Measurements from ENCODE around the gene PEAK1.

The PEAK1 gene

GRCh38 chr15:77144026-77144425 lies 275.9 kb downstream of the PEAK1 start:
- no peak overlapping the region for H3K4me3 ChIP-seq (ENCODE audit: low read depth, low read length)

- no peak overlapping the region for H3K4me3 ChIP-seq (ENCODE audit: low read depth, low read length)
Observed at GRCh38 chr15:77143616-77144015, 276.3 kb downstream of the PEAK1 start.

GRCh38 chr15:77143191-77143590 lies 276.7 kb downstream of the PEAK1 start:
- no peak overlapping the region for H3K4me3 ChIP-seq (ENCODE audit: low read depth, low read length)

GRCh38 chr15:77140220-77140619 lies 279.7 kb downstream of the PEAK1 start:
- H3K4me3 ChIP-seq (ENCODE audit: low read depth, low read length), result no peak overlapping the region

- H3K4me3 ChIP-seq (ENCODE audit: low read depth, low read length), result no peak overlapping the region
Observed at GRCh38 chr15:77139312-77139711, 280.6 kb downstream of the PEAK1 start.

- no peak overlapping the region for H3K4me3 ChIP-seq (ENCODE audit: low read depth, low read length)
Observed at GRCh38 chr15:77138167-77138522, 281.8 kb downstream of the PEAK1 start.

GRCh38 chr15:77135181-77135580 lies 284.7 kb downstream of the PEAK1 start:
- no peak overlapping the region for H3K4me3 ChIP-seq (ENCODE audit: low read depth, low read length)

- no peak overlapping the region for H3K4me3 ChIP-seq (ENCODE audit: low read depth, low read length)
Observed at GRCh38 chr15:77130315-77130930, 289.5 kb downstream of the PEAK1 start.

GRCh38 chr15:77127626-77128025 lies 292.3 kb downstream of the PEAK1 start:
- H3K4me3 ChIP-seq (ENCODE audit: low read depth, low read length), result no peak overlapping the region

- no peak overlapping the region for H3K4me3 ChIP-seq (ENCODE audit: low read depth, low read length)
Observed at GRCh38 chr15:77126529-77127326, 293.2 kb downstream of the PEAK1 start.

GRCh38 chr15:77123854-77124253 lies 296.1 kb downstream of the PEAK1 start:
- H3K4me3 ChIP-seq (ENCODE audit: low read depth, low read length), result no peak overlapping the region

- no peak overlapping the region for H3K4me3 ChIP-seq (ENCODE audit: low read depth, low read length)
Observed at GRCh38 chr15:77122576-77122975, 297.3 kb downstream of the PEAK1 start.

- no peak overlapping the region for H3K4me3 ChIP-seq (ENCODE audit: low read depth, low read length)
Observed at GRCh38 chr15:77121599-77121998, 298.3 kb downstream of the PEAK1 start.

- no peak overlapping the region for H3K4me3 ChIP-seq (ENCODE audit: low read depth, low read length)
Observed at GRCh38 chr15:77120576-77120975, 299.3 kb downstream of the PEAK1 start.

- H3K4me3 ChIP-seq (ENCODE audit: low read depth, low read length), result no peak overlapping the region
Observed at GRCh38 chr15:77119446-77119845, 300.5 kb downstream of the PEAK1 start.

GRCh38 chr15:77118882-77119321 lies 301.0 kb downstream of the PEAK1 start:
- H3K4me3 ChIP-seq (ENCODE audit: low read depth, low read length), result no peak overlapping the region

- H3K4me3 ChIP-seq (ENCODE audit: low read depth, low read length), result no peak overlapping the region
Observed at GRCh38 chr15:77115179-77115578, 304.7 kb downstream of the PEAK1 start.

GRCh38 chr15:77112838-77113504 lies 306.9 kb downstream of the PEAK1 start:
- H3K4me3 ChIP-seq (ENCODE audit: low read depth, low read length), result no peak overlapping the region

- no peak overlapping the region for H3K4me3 ChIP-seq (ENCODE audit: low read depth, low read length)
Observed at GRCh38 chr15:77111789-77112188, 308.1 kb downstream of the PEAK1 start.

GRCh38 chr15:77107531-77108355 lies 312.2 kb downstream of the PEAK1 start:
- H3K4me3 ChIP-seq (ENCODE audit: low read depth, low read length), result no peak overlapping the region

- H3K4me3 ChIP-seq (ENCODE audit: low read depth, low read length), result no peak overlapping the region
Observed at GRCh38 chr15:77107068-77107467, 312.8 kb downstream of the PEAK1 start.
